ENCODE data around the gene LYL1.

LYL1 gene

GRCh38 chr19:13117176-13117771 is 14.6 kb upstream of the LYL1 start:
- DNase-seq (ENCODE audit: low read depth in 1 of 2, low spot score in 1 of 2) = no peak
- no peaks in the 10 kb centered on the region for H3K27me3 ChIP-seq (ENCODE audit: insufficient read depth, poor library complexity, severe bottlenecking)
- H3K4me3 ChIP-seq (replicated peaks; ENCODE audit: insufficient read depth, low read length) = peak overlapping the region; percentile 98
- no peak for TF ChIP-seq CTCF (IDR thresholded peaks at IDR 0.05; ENCODE audit: insufficient read depth, low read length)
- TF ChIP-seq, protein P1, sequence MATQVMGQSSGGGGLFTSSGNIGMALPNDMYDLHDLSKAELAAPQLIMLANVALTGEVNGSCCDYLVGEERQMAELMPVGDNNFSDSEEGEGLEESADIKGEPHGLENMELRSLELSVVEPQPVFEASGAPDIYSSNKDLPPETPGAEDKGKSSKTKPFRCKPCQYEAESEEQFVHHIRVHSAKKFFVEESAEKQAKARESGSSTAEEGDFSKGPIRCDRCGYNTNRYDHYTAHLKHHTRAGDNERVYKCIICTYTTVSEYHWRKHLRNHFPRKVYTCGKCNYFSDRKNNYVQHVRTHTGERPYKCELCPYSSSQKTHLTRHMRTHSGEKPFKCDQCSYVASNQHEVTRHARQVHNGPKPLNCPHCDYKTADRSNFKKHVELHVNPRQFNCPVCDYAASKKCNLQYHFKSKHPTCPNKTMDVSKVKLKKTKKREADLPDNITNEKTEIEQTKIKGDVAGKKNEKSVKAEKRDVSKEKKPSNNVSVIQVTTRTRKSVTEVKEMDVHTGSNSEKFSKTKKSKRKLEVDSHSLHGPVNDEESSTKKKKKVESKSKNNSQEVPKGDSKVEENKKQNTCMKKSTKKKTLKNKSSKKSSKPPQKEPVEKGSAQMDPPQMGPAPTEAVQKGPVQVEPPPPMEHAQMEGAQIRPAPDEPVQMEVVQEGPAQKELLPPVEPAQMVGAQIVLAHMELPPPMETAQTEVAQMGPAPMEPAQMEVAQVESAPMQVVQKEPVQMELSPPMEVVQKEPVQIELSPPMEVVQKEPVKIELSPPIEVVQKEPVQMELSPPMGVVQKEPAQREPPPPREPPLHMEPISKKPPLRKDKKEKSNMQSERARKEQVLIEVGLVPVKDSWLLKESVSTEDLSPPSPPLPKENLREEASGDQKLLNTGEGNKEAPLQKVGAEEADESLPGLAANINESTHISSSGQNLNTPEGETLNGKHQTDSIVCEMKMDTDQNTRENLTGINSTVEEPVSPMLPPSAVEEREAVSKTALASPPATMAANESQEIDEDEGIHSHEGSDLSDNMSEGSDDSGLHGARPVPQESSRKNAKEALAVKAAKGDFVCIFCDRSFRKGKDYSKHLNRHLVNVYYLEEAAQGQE (IDR thresholded peaks at IDR 0.05; ENCODE audit: insufficient replicate concordance, low read depth) = no peak
- TF ChIP-seq POLR2AphosphoS5 (IDR thresholded peaks at IDR 0.05; ENCODE audit: low read depth) = no peak
- no peak for TF ChIP-seq GABPA (IDR thresholded peaks at IDR 0.05; ENCODE audit: low read depth)
- TF ChIP-seq SPI1 (IDR thresholded peaks at IDR 0.05; ENCODE audit: borderline replicate concordance, low read depth) = no peak
- H3K27ac ChIP-seq (replicated peaks) = peak overlapping the region; percentile 83

DNA sequence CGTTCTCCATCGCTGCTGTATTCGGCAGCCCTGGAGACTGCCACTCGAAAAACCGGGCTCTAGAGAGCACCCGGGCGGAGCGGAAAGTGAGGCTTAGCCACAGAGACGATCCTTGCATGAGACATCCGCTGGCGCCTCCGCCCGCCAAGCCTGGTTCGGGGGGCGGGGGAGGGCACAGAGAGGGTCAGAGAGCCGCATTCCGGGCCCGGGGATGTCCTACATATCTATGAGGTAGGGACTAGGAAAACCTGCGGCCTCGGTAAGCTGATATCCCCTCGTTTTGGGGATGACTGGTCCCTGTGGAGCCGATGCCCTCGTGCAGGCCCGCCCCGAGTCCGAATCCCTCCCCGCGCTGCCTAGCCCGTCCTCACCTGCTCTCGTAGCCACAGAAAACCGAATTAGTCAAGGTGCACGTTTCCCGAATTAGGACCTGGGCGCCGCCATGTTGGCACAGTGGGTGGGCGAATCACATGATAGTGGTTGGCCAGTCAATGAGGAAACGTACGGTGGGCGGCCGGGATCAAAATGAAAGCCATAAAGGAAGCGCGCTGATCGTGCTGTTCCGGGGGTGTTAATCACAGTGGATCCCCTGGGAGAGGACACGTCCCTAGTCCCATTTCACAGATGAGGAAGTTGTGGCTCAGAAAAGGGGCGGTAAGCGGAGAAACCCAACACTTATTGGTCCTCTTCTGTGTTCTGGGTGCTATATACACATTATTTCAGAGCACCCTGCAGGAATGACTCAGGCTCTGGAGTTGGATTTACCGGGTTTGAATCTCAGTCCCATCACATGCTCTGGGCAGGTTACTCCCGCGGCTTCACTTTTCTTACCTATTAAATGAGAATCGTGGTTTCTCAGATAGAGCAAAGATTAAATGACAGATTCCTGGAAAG is 13.9 kb upstream of the LYL1 start, which contains the start of gene TRMT1:
TSS of gene TRMT1 (minus strand) at position 459 of the 894 bp plus-strand sequence. CDS start at position 118, 341 bp downstream.
- Histone ChIP-seq H3K27ac (replicated peaks) (peak within 1 kb of the TSS; percentile 83), H3K27me3 (ENCODE audit: insufficient read depth, poor library complexity, severe bottlenecking) (no peaks in the 10 kb centered on the region), H3K4me3 (replicated peaks; ENCODE audit: insufficient read depth, low read length) (peak within 1 kb of the TSS; percentile 98)
- DNase-seq (ENCODE audit: low read depth in 1 of 2, low spot score in 1 of 2) = peak; percentile 96 to 98
- peak; percentile 56; the same call in 1 of the 2 replicates for TF ChIP-seq GABPA (IDR thresholded peaks at IDR 0.05; ENCODE audit: low read depth)
- no peak for TF ChIP-seq CTCF (IDR thresholded peaks at IDR 0.05; ENCODE audit: insufficient read depth, low read length)
- TF ChIP-seq, protein P1 (IDR thresholded peaks at IDR 0.05; ENCODE audit: insufficient replicate concordance, low read depth) = peak; percentile 36
- TF ChIP-seq POLR2AphosphoS5 (IDR thresholded peaks at IDR 0.05; ENCODE audit: low read depth) = peak; percentile 72
- no peak; the same call in 1 of the 2 replicates for TF ChIP-seq SPI1 (IDR thresholded peaks at IDR 0.05; ENCODE audit: borderline replicate concordance, low read depth)

DNA sequence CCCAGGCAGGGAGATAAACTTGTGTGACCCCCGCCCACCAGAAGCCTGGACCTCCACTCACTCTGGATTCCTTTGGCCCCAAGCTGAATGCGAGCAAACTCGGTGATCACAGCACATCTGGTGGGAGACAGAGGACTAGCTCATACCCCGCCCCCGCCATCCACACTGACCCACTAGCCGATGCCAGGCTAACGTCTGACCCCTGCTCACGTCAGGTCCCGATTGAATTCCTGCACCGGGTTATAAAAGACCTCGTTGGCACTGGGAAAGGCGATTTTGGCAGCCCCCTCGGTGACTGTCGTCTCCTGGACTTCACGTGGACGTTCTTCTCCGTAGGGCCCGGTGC is 13.3 kb upstream of the LYL1 start:
- TF ChIP-seq SPI1 (IDR thresholded peaks at IDR 0.05; ENCODE audit: borderline replicate concordance, low read depth) (no peak), GABPA (IDR thresholded peaks at IDR 0.05; ENCODE audit: low read depth) (no peak), POLR2AphosphoS5 (IDR thresholded peaks at IDR 0.05; ENCODE audit: low read depth) (no peak), CTCF (IDR thresholded peaks at IDR 0.05; ENCODE audit: insufficient read depth, low read length) (no peak)
- TF ChIP-seq, protein P1 (IDR thresholded peaks at IDR 0.05; ENCODE audit: insufficient replicate concordance, low read depth) = no peak
- no peak for DNase-seq (ENCODE audit: low read depth in 1 of 2, low spot score in 1 of 2)
- Histone ChIP-seq H3K27me3 (ENCODE audit: insufficient read depth, poor library complexity, severe bottlenecking) (no peaks in the 10 kb centered on the region), H3K27ac (replicated peaks) (peak overlapping the region; percentile 83), H3K4me3 (replicated peaks; ENCODE audit: insufficient read depth, low read length) (peak overlapping the region; percentile 98)

All from HL-60 (cell line).